Limb (tissue), 2 donors: ENCODE measurements around the gene GPLD1.
"Not testable (repeated sequence)": the region's sequence is repeated elsewhere in the genome, so short reads cannot be mapped to it uniquely, and the experiment has no call there.

Source experiments
- DNase-seq, 2 donors: peaks; one replicate each; pipeline ENCODE4 v3.0.0-alpha.2; 2016; ENCODE audit errors: extremely low spot score in 2 of 2

The GPLD1 gene

GRCh38 chr6:24384369-24385130 is 104.8 kb downstream of the GPLD1 start:
- not testable (repeated sequence) for DNase-seq

GRCh38 chr6:24382891-24383494 is 106.4 kb downstream of the GPLD1 start:
- DNase-seq = not testable (repeated sequence)

GRCh38 chr6:24382220-24382540 is 107.2 kb downstream of the GPLD1 start:
- no peak for DNase-seq

- DNase-seq = no peak
These were observed 107.7 kb downstream of the GPLD1 start for GRCh38 chr6:24381476-24382219.

- DNase-seq = no peak
These were observed 110.8 kb downstream of the GPLD1 start for GRCh38 chr6:24378473-24379097.
